A549 (cell line): ENCODE measurements around the gene COG5. TPM values are rescaled to one million over a fixed set of nuclear protein-coding genes. Genes with fewer than 3 reads are reported as not detected.

Source experiments
- ATAC-seq, 2 experiments: fragments of 200-7000 bp in 1 of 2; fragments of >200 bp in 1 of 2; cut with Nextera tagmentation in 1 of 2; cut with Tn5 transposase in 1 of 2; 3 replicates each; pipeline versions ENCODE4 v1.8.0 to v1.9.1; 2018 to 2020; ENCODE audit warnings: mild to moderate bottlenecking in 1 of 2, moderate library complexity in 1 of 2
- CTCF ChIA-PET: fragments of 300-600 bp; sonication (Branson Sonifier 250); formaldehyde crosslinking; extraction: SDS; loops from one replicate; lab custom pipeline; 2021; ENCODE audit warnings: antibody characterized with exemption, inconsistent platforms; lab: Yijun Ruan, JAX
- POLR2A ChIA-PET: fragments of 350-600 bp; formaldehyde crosslinking; extraction: SDS; loops from one replicate; lab custom pipeline; 2021; ENCODE audit warnings: antibody characterized with exemption, inconsistent platforms; lab: Yijun Ruan, JAX
- DNase-seq, 2 experiments: peaks; one replicate each; pipeline versions ENCODE4 v3.0.0 to v3.0.0-alpha.2; 2011 to 2016; ENCODE audit warnings: low read depth in 1 of 2, low spot score in 1 of 2
- FAIRE-seq: peaks from 2 replicates; lab custom pipeline; 2011; peaks lifted over from hg19 to GRCh38; lab: Jason Lieb, UNC
- H3K27ac ChIP-seq, 2 experiments: fragments of >200 bp; sonication (Bioruptor Twin); formaldehyde crosslinking; 3 replicates each; pipeline ENCODE4 v1.5.1; 2016 to 2017
- H3K4me1 ChIP-seq: fragments of >200 bp; sonication (Bioruptor Twin); formaldehyde crosslinking; 3 replicates; pipeline ENCODE4 v1.6.1; 2016
- H3K4me2 ChIP-seq: fragments of >200 bp; sonication (Bioruptor Twin); formaldehyde crosslinking; 3 replicates; pipeline ENCODE4 v1.6.1; 2016
- H3K4me3 ChIP-seq: fragments of >200 bp; sonication (Bioruptor Twin); formaldehyde crosslinking; 3 replicates; pipeline ENCODE4 v1.5.1; 2016
- H3K9me3 ChIP-seq: fragments of >200 bp; sonication (Bioruptor Twin); formaldehyde crosslinking; 3 replicates; pipeline ENCODE4 v1.6.1; 2016
- CBX2 ChIP-seq: fragments of 200-600 bp; sonication (generic); IDR thresholded peaks from 2 replicates; pipeline ENCODE4 v1.6.1; 2016; ENCODE audit warnings: low read depth, mild to moderate bottlenecking, borderline replicate concordance
- CHD2 ChIP-seq: fragments of 150-350 bp; IDR thresholded peaks from 2 replicates; pipeline ENCODE4 v1.6.1; 2014; ENCODE audit warnings: low read length; ENCODE audit not compliant: partially characterized antibody
- CHD4 ChIP-seq: fragments of 200-600 bp; sonication (generic); IDR thresholded peaks from 2 replicates; pipeline ENCODE4 v1.6.1; 2016; ENCODE audit warnings: antibody characterized with exemption, mild to moderate bottlenecking, borderline replicate concordance
- CTCF ChIP-seq: fragments of >200 bp; sonication (Bioruptor Twin); formaldehyde crosslinking; IDR thresholded peaks from 3 replicates; pipeline ENCODE4 v1.5.1; 2016
- E2F6 ChIP-seq: IDR thresholded peaks from 2 replicates; pipeline ENCODE4 v1.6.1; 2012; ENCODE audit warnings: low read depth, borderline replicate concordance
- ELK1 ChIP-seq: fragments of 150-350 bp; IDR thresholded peaks from 2 replicates; pipeline ENCODE4 v1.6.1; 2014; ENCODE audit warnings: low read depth, mild to moderate bottlenecking, low read length
- EP300 ChIP-seq, 2 experiments: fragments of >200 bp; sonication (Bioruptor Twin); formaldehyde crosslinking; IDR thresholded peaks; 2 replicates in 1 of 2; 3 replicates in 1 of 2; pipeline ENCODE4 v1.6.1; 2016 to 2017
- FOXS1 ChIP-seq: fragments of 250-450 bp; sonication (Bioruptor Pico); IDR thresholded peaks from 2 replicates; pipeline ENCODE4 v1.5.0; 2020; ENCODE audit warnings: mild to moderate bottlenecking, moderate library complexity
- HDAC2 ChIP-seq: fragments of 200-600 bp; sonication (generic); IDR thresholded peaks from 2 replicates; pipeline ENCODE4 v1.6.1; 2016
- HEYL ChIP-seq: fragments of 250-450 bp; sonication (Bioruptor Pico); IDR thresholded peaks from 2 replicates; pipeline ENCODE4 v1.8.0; 2021; ENCODE audit warnings: mild to moderate bottlenecking, moderate library complexity
- HMGXB4 ChIP-seq: fragments of 250-450 bp; sonication (Bioruptor Pico); IDR thresholded peaks from 2 replicates; pipeline ENCODE4 v1.5.0; 2021; ENCODE audit warnings: mild to moderate bottlenecking, moderate library complexity, borderline replicate concordance
- HOXA7 ChIP-seq: fragments of 250-450 bp; sonication (Bioruptor Pico); IDR thresholded peaks from 2 replicates; pipeline ENCODE4 v1.5.0; 2020; ENCODE audit warnings: mild to moderate bottlenecking, moderate library complexity
- HOXB13 ChIP-seq: fragments of 250-450 bp; sonication (Bioruptor Pico); IDR thresholded peaks from 2 replicates; pipeline ENCODE4 v1.5.0; 2020; ENCODE audit warnings: low read depth, mild to moderate bottlenecking, moderate library complexity
- KDM5A ChIP-seq: fragments of 200-600 bp; sonication (generic); IDR thresholded peaks from 2 replicates; pipeline ENCODE4 v1.6.1; 2016; ENCODE audit warnings: antibody characterized with exemption, mild to moderate bottlenecking
- NPAS2 ChIP-seq: fragments of 250-450 bp; sonication (Bioruptor Pico); IDR thresholded peaks from 2 replicates; pipeline ENCODE4 v1.8.0; 2022; ENCODE audit warnings: mild to moderate bottlenecking, moderate library complexity, borderline replicate concordance
- POLR2AphosphoS2 ChIP-seq: conservative IDR thresholded peaks from 2 replicates; pipeline ENCODE4 v1.6.1; 2012; ENCODE audit warnings: low read length, improper control_type of control experiment, inconsistent platforms
- RCOR1 ChIP-seq: fragments of 150-350 bp; IDR thresholded peaks from 2 replicates; pipeline ENCODE4 v1.6.1; 2014; ENCODE audit warnings: antibody characterized with exemption, low read length, low read depth
- RFX5 ChIP-seq: fragments of 450-650 bp; IDR thresholded peaks from 2 replicates; pipeline ENCODE4 v1.7.1; 2014; ENCODE audit warnings: antibody characterized with exemption, mild to moderate bottlenecking, moderate library complexity
- SMC3 ChIP-seq: fragments of >200 bp; sonication (Bioruptor Twin); formaldehyde crosslinking; IDR thresholded peaks from 3 replicates; pipeline ENCODE4 v1.6.1; 2018; ENCODE audit warnings: inconsistent platforms
- TFCP2L1 ChIP-seq: fragments of 250-450 bp; sonication (Bioruptor Pico); IDR thresholded peaks from 2 replicates; pipeline ENCODE4 v1.5.0; 2021; ENCODE audit warnings: mild to moderate bottlenecking
- ZFP36 ChIP-seq: fragments of 450-650 bp; IDR thresholded peaks from 2 replicates; pipeline ENCODE4 v1.6.1; 2014; ENCODE audit warnings: borderline replicate concordance; ENCODE audit not compliant: partially characterized antibody
- WGBS: methylation state at CpG from one replicate; pipeline ENCODE4 v1.1.6; 2017; ENCODE audit errors: missing lambda C conversion rate; 5-methylcytosine and 5-hydroxymethylcytosine counted together
- polyA plus RNA-seq, 4 experiments: library from polyadenylated mRNA; depleted of rRNA in 3 of 4; stranded (reverse); fragments of >200 nt; fragmentation: RNase III in 1 of 4; extraction: RNeasy Plus Mini Kit Qiagen cat#74134 plus additional on column Dnase treatment in 1 of 4; gene quantifications; 2 replicates in 3 of 4; 3 replicates in 1 of 4; pipeline ENCODE4 v1.2.3, GENCODE V29; 2011 to 2017

Gene COG5
- polyA plus RNA-seq, 2 of the 4 experiments (the other 2 are of a cell fraction), result 22.5 to 44.0 TPM

- no peak overlapping the region for H3K4me2 ChIP-seq
- 61% methylated on average over 3 of the region's 3 CpGs for WGBS
- DNase-seq, result no peak
- H3K9me3 ChIP-seq, result no peaks in the 10 kb centered on the region
- TF ChIP-seq SMC3 (no peak), HOXB13 (CRISPR knock-in tag) (no peak), E2F6 (no peak), CTCF (no peak), NPAS2 (no peak), TFCP2L1 (CRISPR knock-in tag) (no peak)
- H3K4me1 ChIP-seq, result peaks cover 6% of the 10 kb centered on the region; the same call in 1 of the 3 replicates
- no peak overlapping the region for H3K4me3 ChIP-seq
- no peak overlapping the region for H3K27ac ChIP-seq
- ChIA-PET CTCF (interaction anchor here (1.0 to 2.6 kb wide), 4 partner anchors 13 to 372 kb away, joined by 3 to 11 read pairs (median 7); no protein-coding TSS in a partner anchor), POLR2A (no interaction called here)
- ATAC-seq, result no peak
- no peak for FAIRE-seq
Measured at GRCh38 chr7:107165341-107165740, 398.4 kb downstream of the COG5 start.

GRCh38 chr7:107164092-107164491 lies 399.6 kb downstream of the COG5 start:
- ATAC-seq, result no peak
- Histone ChIP-seq H3K4me2 (no peak overlapping the region), H3K9me3 (no peaks in the 10 kb centered on the region), H3K4me1 (0 out of 3 replicates have a peak, but pooled peaks cover 5% of the 10 kb centered on the region), H3K4me3 (no peak overlapping the region), H3K27ac (no peak overlapping the region)
- ChIA-PET POLR2A (no interaction called here), CTCF (interaction anchor here (1.3 to 2.6 kb wide), 4 partner anchors 12 to 371 kb away, joined by 6 to 11 read pairs (median 7); no protein-coding TSS in a partner anchor)
- 36% methylated on average over 2 of the region's 2 CpGs for WGBS
- DNase-seq, result no peak
- TF ChIP-seq ZFP36 (no peak), HMGXB4 (CRISPR knock-in tag) (no peak), FOXS1 (CRISPR knock-in tag) (no peak), HOXA7 (CRISPR knock-in tag) (no peak), CHD2 (no peak), HEYL (CRISPR knock-in tag) (no peak), HDAC2 (no peak), RFX5 (no peak), CBX2 (no peak), CHD4 (no peak), RCOR1 (no peak), POLR2AphosphoS2 (no peak), EP300 (IDR thresholded peaks at IDR 0.05) (no peak), KDM5A (no peak), ELK1 (no peak)
- no peak for FAIRE-seq
